ENCODE results near the gene ILF3.

Gene ILF3

GRCh38 chr19:10683582-10683981, 29.4 kb downstream of the ILF3 start:
- no peaks in the 10 kb centered on the region for H3K27me3 ChIP-seq (replicated peaks; ENCODE audit: control insufficient read depth, insufficient read depth, low read length)
- TF ChIP-seq CTCF (IDR thresholded peaks at IDR 0.05; ENCODE audit: insufficient read depth, low read length, poor library complexity, severe bottlenecking), result no peak
- no peak overlapping the region for H3K4me3 ChIP-seq (replicated peaks; ENCODE audit: low read depth, low read length)
- no peak for DNase-seq (ENCODE audit: extremely low read depth, insufficient read length)
- peaks cover 68% of the 10 kb centered on the region for H3K36me3 ChIP-seq (ENCODE audit: control insufficient read depth, insufficient read depth, low read length)

- peaks cover 73% of the 10 kb centered on the region for H3K36me3 ChIP-seq (ENCODE audit: control insufficient read depth, insufficient read depth, low read length)
Measured at GRCh38 chr19:10685210-10685609, 31.1 kb downstream of the ILF3 start.

GRCh38 chr19:10686193-10686592, 32.0 kb downstream of the ILF3 start:
- DNase-seq (ENCODE audit: extremely low read depth, insufficient read length), result no peak
- Histone ChIP-seq H3K4me3 (replicated peaks; ENCODE audit: low read depth, low read length) (no peak overlapping the region), H3K36me3 (ENCODE audit: control insufficient read depth, insufficient read depth, low read length) (peaks cover 72% of the 10 kb centered on the region), H3K27me3 (replicated peaks; ENCODE audit: control insufficient read depth, insufficient read depth, low read length) (no peaks in the 10 kb centered on the region)
- no peak for TF ChIP-seq CTCF (IDR thresholded peaks at IDR 0.05; ENCODE audit: insufficient read depth, low read length, poor library complexity, severe bottlenecking)

More at GRCh38 chr19:10685210-10685609, 31.1 kb downstream of the ILF3 start:
- Histone ChIP-seq H3K27me3 (replicated peaks; ENCODE audit: control insufficient read depth, insufficient read depth, low read length) (no peaks in the 10 kb centered on the region), H3K4me3 (replicated peaks; ENCODE audit: low read depth, low read length) (no peak overlapping the region)
- TF ChIP-seq CTCF (IDR thresholded peaks at IDR 0.05; ENCODE audit: insufficient read depth, low read length, poor library complexity, severe bottlenecking), result no peak
- no peak for DNase-seq (ENCODE audit: extremely low read depth, insufficient read length)

- DNase-seq (ENCODE audit: extremely low read depth, insufficient read length), result no peak
- no peak for TF ChIP-seq CTCF (IDR thresholded peaks at IDR 0.05; ENCODE audit: insufficient read depth, low read length, poor library complexity, severe bottlenecking)
- Histone ChIP-seq H3K4me3 (replicated peaks; ENCODE audit: low read depth, low read length) (no peak overlapping the region), H3K27me3 (replicated peaks; ENCODE audit: control insufficient read depth, insufficient read depth, low read length) (no peaks in the 10 kb centered on the region), H3K36me3 (ENCODE audit: control insufficient read depth, insufficient read depth, low read length) (peaks cover 75% of the 10 kb centered on the region)
Measured at GRCh38 chr19:10686661-10687517, 32.7 kb downstream of the ILF3 start.

- no peak for TF ChIP-seq CTCF (IDR thresholded peaks at IDR 0.05; ENCODE audit: insufficient read depth, low read length, poor library complexity, severe bottlenecking)
- Histone ChIP-seq H3K27me3 (replicated peaks; ENCODE audit: control insufficient read depth, insufficient read depth, low read length) (no peaks in the 10 kb centered on the region), H3K4me3 (replicated peaks; ENCODE audit: low read depth, low read length) (no peak overlapping the region), H3K36me3 (ENCODE audit: control insufficient read depth, insufficient read depth, low read length) (peaks cover 71% of the 10 kb centered on the region)
- no peak for DNase-seq (ENCODE audit: extremely low read depth, insufficient read length)
Measured at GRCh38 chr19:10687518-10688288, 33.6 kb downstream of the ILF3 start.

Measured in GM06990 (cell line).